Stimulated activated CD4-positive, alpha-beta T cell treated with anti-CD3 and anti-CD28 coated beads, Interleukin-4, amount 100 ng/mL, for 1 hour (primary cell): ENCODE data around the gene ASB7.
"Not testable (repeated sequence)": the region's sequence is repeated elsewhere in the genome, so short reads cannot be mapped to it uniquely, and the experiment has no call there.

ENCODE experiments used
- DNase-seq: peaks from one replicate; pipeline ENCODE4 v3.0.0-alpha.2; 2020

The ASB7 gene

GRCh38 chr15:100653608-100654007 lies 51.2 kb downstream of the ASB7 start:
- DNase-seq: no peak

DNA sequence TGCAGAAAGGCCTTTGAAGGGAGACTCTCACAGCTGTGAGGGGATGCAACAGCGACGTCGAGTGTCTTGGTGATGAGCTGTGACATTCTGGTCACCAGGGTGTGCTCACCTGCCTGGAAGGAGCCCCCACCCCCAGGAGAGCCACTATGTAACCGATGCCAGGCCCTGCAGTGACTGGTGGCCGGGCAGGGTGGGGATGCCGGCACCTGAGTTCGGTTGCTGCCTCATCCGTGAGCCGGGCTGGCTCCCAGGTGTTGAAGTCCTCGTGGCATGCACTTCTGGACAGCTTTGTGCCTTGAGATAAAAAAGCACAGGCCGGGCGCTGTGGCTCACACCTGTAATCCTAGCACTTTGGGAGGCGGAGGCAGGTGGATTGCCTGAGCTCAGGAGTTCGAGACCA lies 56.5 kb downstream of the ASB7 start:
- no peak for DNase-seq

- DNase-seq: no peak
Observed at GRCh38 chr15:100661156-100661555, 58.8 kb downstream of the ASB7 start.

DNA sequence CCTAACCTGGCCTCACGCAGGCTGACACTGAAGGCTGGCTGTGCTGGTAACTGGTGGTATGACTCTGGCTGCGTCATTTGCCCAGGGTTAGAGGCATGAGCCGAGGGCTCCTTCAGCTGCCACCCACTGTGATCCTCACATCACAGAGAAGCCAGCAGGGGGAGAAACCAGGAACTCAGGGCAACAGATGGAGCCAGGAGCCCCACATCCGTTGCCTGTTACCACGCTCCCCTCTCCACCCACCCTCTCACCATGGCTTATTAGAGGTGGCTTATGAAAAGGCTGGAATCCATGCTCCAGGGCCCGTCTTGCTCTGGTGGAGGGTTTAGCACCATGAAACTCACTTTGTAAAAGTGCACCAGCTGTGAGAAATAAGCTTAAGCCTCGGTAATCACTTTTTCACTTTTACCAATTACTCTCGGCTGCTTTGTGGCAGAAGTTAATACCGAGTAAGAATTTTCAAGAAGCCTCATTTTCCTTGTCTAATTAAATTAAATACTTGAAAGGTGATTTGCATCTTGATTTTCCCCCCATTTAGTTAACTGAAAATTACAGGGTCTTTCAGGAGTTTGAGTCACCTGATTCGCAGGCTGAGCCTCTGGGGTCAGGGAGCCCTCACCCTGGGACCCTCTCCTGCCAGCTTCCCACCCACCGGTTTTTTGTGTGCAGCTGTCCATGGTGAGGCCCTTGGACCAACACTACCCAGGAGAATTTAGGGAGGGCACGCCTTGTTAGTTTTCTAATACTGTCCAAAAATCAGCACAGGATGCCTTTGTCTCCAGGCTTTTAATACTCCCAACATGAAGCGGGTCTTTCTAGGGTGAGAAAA lies 60.9 kb downstream of the ASB7 start:
- no peak for DNase-seq

GRCh38 chr15:100663915-100664281 lies 61.5 kb downstream of the ASB7 start:
- DNase-seq: no peak

DNA sequence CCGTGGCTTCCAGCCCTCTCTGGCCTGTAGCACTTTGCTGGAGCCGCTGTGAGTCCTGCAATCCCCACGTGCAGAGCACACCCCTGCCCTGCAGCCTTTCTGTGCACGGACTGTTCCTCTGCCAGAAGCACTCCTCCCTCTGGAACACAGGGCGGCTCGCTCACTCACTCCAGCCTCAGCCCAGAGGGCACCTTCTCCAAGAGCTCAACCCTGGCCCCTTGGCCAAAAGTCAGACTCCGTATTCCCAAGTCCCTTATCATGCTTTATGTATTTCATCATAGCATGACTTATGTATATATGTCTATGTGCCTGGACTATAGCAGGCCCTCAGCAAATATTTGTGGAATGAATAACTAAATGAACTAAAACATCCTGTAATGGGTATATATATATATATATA lies 63.2 kb downstream of the ASB7 start:
- no peak for DNase-seq

DNA sequence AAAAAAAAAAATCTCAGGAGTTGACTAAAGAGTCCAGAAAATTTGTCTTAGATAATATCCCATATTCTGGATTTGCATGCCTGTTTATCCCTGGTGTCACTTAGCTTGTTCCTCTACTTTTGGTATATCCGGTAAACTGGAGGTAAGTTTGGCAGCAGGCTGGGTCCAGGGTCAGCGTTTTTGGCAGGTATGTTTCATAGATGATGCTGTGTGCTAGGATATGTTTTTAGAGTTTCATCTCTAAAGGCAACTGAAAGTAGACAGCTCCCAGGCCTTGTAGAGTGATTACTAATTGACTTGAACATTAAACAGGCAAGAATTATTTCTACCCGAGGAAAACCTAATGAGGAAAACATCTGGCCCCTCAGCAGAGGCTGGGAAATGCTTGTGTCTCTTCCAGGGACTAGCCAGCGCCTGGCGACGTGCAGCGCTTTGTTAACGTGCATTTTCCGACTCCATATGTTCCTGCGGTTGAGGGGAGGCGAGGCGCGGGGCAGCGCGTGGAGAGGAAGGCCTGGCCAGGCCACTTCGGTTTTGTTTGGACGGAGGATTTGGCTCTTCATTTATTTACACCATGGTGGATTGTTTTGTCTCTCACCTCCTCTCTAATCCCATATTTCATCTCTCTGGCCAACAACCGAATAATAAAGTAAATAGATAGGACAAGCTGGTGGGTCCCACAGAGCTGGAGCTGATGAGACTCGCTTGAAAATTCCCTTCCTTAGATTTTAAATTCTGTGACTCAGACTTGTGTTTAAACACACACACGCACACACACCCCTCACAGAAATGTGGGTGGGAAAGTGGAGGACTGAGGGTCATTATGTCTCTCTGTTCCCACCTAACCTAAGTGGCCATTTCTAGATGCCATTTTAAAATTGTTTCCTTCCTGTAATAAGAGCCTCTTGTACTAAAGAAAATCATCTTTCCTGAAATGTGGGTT lies 65.3 kb downstream of the ASB7 start:
- DNase-seq: no peak

GRCh38 chr15:100668348-100668745 lies 66.0 kb downstream of the ASB7 start:
- no peak for DNase-seq

GRCh38 chr15:100669260-100669659 lies 66.9 kb downstream of the ASB7 start:
- DNase-seq: no peak

GRCh38 chr15:100670505-100671021 lies 68.2 kb downstream of the ASB7 start:
- no peak for DNase-seq

- no peak for DNase-seq
Observed at GRCh38 chr15:100671124-100671680, 68.8 kb downstream of the ASB7 start.

DNA sequence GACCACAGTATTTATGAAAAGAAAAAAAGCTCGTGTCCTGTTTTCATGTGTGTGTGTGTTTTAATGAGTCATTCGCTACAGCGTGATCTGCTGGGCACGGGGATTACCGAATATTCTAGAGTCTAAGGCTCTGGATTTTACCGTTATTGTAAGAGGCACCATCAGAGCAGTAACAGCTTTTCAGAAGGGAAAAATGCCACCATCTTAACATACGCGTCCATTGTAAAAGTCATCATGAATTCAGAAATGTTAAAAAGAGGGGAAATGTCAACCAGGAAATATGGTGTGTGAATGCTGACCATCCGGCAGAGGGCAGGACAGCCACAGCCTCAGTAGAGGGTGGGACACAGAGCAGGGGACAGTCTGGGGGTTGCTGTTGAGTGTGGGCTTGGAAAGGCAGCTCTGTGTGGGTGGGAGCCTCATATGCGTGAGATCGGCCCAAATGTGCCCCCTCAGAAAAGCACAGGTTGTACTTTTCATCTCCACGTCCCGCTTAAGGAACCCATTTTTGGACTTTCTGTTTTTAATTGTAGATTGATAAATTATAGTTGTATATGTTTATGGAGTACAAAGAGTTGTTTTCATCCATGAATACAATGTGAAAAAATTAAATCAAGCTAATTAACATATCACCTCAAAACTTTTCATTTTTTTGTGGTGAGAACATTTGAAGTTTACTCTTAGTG lies 69.6 kb downstream of the ASB7 start:
- DNase-seq: no peak

GRCh38 chr15:100672959-100673358 lies 70.6 kb downstream of the ASB7 start:
- DNase-seq: no peak

DNA sequence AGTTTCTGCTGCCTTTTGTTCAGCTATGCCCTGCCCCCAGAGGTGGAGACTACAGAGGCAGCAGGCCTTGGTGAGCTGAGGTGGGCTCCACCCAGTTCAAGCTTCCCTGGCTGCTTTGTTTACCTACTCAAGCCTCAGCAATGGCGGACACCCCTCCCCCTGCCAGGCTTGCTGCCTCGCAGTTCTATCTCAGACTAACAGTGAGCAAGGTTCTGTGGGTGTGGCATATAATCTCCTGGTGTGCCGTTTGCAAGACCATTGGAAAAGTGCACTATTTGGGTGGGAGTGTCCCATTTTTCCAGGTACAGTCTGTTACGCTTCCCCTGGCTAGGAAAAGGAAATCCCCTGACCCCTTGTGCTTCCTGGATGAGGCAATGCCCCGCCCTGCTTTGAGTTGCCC lies 76.8 kb downstream of the ASB7 start:
- not testable (repeated sequence) for DNase-seq

DNA sequence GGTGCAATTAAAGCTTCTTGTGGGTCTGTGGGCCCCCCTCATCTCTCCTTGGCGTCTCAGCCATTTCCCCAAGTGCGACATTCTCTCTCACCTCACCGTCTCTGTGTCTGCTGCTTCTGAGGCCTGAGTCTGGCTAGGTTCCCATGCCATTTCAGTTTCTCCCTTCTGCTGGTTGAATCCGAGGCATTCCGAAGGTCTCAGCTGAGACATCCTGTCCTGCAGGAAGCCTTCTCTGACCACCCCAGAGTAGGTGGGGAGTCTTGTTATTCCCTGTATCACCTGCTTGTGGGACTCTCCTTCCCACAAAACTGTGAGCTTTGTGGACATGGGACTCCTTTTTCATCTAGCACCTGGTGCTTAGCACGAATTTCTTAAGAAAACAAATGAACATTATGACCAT lies 78.3 kb downstream of the ASB7 start:
- no peak for DNase-seq

- DNase-seq: no peak
Observed at GRCh38 chr15:100681335-100681746, 79.0 kb downstream of the ASB7 start.

GRCh38 chr15:100682468-100682867 lies 80.1 kb downstream of the ASB7 start:
- no peak for DNase-seq

- DNase-seq: no peak
Observed at GRCh38 chr15:100683434-100683833, 81.0 kb downstream of the ASB7 start.

GRCh38 chr15:100684591-100684990 lies 82.2 kb downstream of the ASB7 start:
- DNase-seq: no peak

- no peak for DNase-seq
Observed at GRCh38 chr15:100686021-100686724, 83.8 kb downstream of the ASB7 start.

- DNase-seq: no peak
Observed at GRCh38 chr15:100686725-100687473, 84.5 kb downstream of the ASB7 start.
